SK-N-MC (cell line): Measurements from ENCODE around the gene DTWD2.

Experiments
- DNase-seq: peaks from one replicate; pipeline ENCODE4 v3.0.0-alpha.2; 2011; ENCODE audit warnings: low read depth, low spot score
- H3K27ac ChIP-seq: fragments of 200-600 bp; sonication (generic); 2 replicates; pipeline ENCODE4 v1.5.1; 2016; ENCODE audit warnings: mixed run types
- H3K36me3 ChIP-seq: fragments of 200-600 bp; sonication (generic); 2 replicates; pipeline ENCODE4 v1.6.1; 2017; ENCODE audit warnings: antibody characterized with exemption, low read length, mixed read lengths; ENCODE audit not compliant: insufficient read depth
- H3K4me3 ChIP-seq: fragments of 200-600 bp; sonication (generic); 2 replicates; pipeline ENCODE4 v1.5.1; 2016
- H3K9ac ChIP-seq: fragments of 200-600 bp; sonication (generic); 2 replicates; pipeline ENCODE4 v1.8.0; 2017; ENCODE audit warnings: mixed run types, mixed read lengths; ENCODE audit not compliant: insufficient read length
- H3K9me3 ChIP-seq: fragments of 200-600 bp; sonication (generic); 2 replicates; pipeline ENCODE4 v1.6.1; 2017; ENCODE audit warnings: low read depth, mild to moderate bottlenecking, antibody characterized with exemption, low read length, moderate library complexity, mixed read lengths
- EZH2 ChIP-seq: fragments of 200-600 bp; sonication (generic); IDR thresholded peaks from one replicate; pipeline ENCODE4 v1.6.1; 2017; ENCODE audit warnings: antibody characterized with exemption
- FOXP2 ChIP-seq: optimal IDR thresholded peaks from 2 replicates; pipeline ENCODE3; 2011; ENCODE audit warnings: mild to moderate bottlenecking, moderate library complexity; ENCODE audit not compliant: insufficient read depth; ENCODE audit errors: extremely low read length, control extremely low read depth
- POLR2AphosphoS5 ChIP-seq: IDR thresholded peaks from 2 replicates; pipeline ENCODE4 v1.6.1; 2012; ENCODE audit warnings: mild to moderate bottlenecking, low read depth, low read length, borderline replicate concordance

The DTWD2 gene

DNA sequence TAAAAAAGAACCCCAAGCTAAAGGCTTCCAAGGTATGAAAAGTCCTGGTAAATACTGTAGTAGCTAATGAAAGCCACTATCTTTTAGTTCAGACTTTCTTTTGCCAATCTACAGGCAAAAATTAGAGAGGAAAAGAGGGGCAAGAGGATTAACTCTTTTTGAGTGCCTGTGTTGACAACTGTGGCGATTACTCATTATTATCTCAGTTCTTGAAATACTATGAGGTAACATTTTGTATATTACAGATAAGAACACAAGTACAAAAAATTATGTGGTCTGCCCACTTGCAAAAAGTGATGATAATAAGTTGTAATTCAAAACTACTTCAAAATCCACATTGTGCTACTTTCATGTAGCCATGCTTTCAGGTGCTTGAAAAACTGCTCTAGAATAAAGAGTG, 144.0 kb downstream of the DTWD2 start:
- no peak overlapping the region for H3K9ac ChIP-seq
- H3K36me3 ChIP-seq = no peaks in the 10 kb centered on the region
- no peaks in the 10 kb centered on the region for H3K9me3 ChIP-seq
- no peak overlapping the region for H3K4me3 ChIP-seq
- H3K27ac ChIP-seq = no peak overlapping the region
- TF ChIP-seq EZH2 (no peak), FOXP2 (no peak), POLR2AphosphoS5 (no peak)
- no peak for DNase-seq

DNA sequence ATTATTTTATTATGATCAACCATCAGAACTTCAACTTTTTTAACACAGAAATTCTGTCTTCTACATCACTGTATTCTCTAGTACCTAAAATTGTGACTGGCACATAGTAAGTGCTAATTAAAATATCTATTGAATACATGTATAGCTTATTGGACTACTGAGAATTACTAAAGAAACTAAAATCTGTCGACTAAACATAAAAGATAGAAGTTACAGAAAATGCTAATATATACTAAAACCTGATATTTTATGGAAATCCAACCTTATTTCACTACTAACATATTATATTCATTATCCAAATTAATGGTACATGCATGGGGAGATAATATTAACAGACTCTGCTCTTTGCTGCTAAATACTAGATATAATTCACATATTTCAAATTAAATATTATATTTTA, 153.6 kb downstream of the DTWD2 start:
- H3K9me3 ChIP-seq = no peaks in the 10 kb centered on the region
- H3K27ac ChIP-seq = no peak overlapping the region
- no peak for TF ChIP-seq FOXP2
- no peak for TF ChIP-seq EZH2
- no peak for TF ChIP-seq POLR2AphosphoS5
- no peak overlapping the region for H3K9ac ChIP-seq
- no peak for DNase-seq
- no peaks in the 10 kb centered on the region for H3K36me3 ChIP-seq
- H3K4me3 ChIP-seq = no peak overlapping the region

- Histone ChIP-seq H3K27ac (no peak overlapping the region), H3K36me3 (no peaks in the 10 kb centered on the region), H3K9me3 (no peaks in the 10 kb centered on the region), H3K4me3 (no peak overlapping the region), H3K9ac (no peak overlapping the region)
- DNase-seq = no peak
- TF ChIP-seq FOXP2 = no peak
- no peak for TF ChIP-seq POLR2AphosphoS5
- no peak for TF ChIP-seq EZH2
Measured at GRCh38 chr5:118832974-118833373, 155.4 kb downstream of the DTWD2 start.

GRCh38 chr5:118825226-118825625, 163.1 kb downstream of the DTWD2 start:
- no peak for DNase-seq
- no peak overlapping the region for H3K27ac ChIP-seq
- no peaks in the 10 kb centered on the region for H3K9me3 ChIP-seq
- TF ChIP-seq EZH2 = no peak
- no peak for TF ChIP-seq FOXP2
- TF ChIP-seq POLR2AphosphoS5 = no peak
- no peaks in the 10 kb centered on the region for H3K36me3 ChIP-seq
- no peak overlapping the region for H3K4me3 ChIP-seq
- no peak overlapping the region for H3K9ac ChIP-seq

GRCh38 chr5:118818604-118819003, 169.7 kb downstream of the DTWD2 start:
- no peak overlapping the region for H3K4me3 ChIP-seq
- no peaks in the 10 kb centered on the region for H3K9me3 ChIP-seq
- H3K36me3 ChIP-seq = no peaks in the 10 kb centered on the region
- H3K27ac ChIP-seq = no peak overlapping the region
- TF ChIP-seq FOXP2 = no peak
- no peak for TF ChIP-seq POLR2AphosphoS5
- TF ChIP-seq EZH2 = no peak
- DNase-seq = no peak
- no peak overlapping the region for H3K9ac ChIP-seq

DNA sequence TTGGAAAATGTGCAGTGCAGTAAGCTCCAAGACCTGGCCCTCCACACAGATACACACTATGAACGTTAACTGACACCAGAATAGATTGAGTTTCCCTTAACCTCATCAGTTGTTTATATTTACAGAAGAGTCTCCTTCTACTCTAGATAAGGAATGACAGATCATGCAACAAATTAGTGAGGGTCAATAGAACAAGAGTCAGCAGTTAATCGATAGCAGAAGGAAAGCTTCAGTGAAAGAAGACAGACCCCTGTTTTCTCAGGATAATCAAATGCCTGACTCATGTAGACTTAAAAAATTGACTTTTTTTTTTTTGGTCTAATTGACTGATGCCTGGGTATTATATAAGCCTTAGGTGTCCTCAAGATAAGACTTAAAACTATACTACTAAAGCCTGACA, 179.9 kb downstream of the DTWD2 start:
- H3K9me3 ChIP-seq = no peaks in the 10 kb centered on the region

DNA sequence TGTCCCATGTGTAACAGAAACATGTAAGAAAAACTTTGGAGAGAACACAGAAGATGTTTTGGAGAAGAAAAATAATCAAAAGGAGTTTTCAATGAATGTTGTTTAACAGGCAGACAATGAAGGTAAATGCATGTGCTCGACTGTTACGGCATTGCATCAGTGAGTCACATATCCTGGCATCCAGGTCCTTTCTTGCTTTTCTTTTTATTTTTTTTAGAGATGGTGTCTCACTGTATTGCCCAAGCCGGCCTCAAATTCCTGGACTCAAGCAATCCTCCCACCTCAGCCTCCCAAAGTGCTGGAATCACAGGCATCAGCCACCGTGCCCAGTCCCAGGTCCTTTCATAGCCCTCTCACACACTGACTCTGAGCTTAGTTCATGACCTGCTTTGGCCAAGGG, 181.8 kb downstream of the DTWD2 start:
- TF ChIP-seq EZH2 (no peak), POLR2AphosphoS5 (no peak), FOXP2 (no peak)
- Histone ChIP-seq H3K4me3 (no peak overlapping the region), H3K9me3 (no peaks in the 10 kb centered on the region), H3K9ac (no peak overlapping the region), H3K27ac (no peak overlapping the region), H3K36me3 (no peaks in the 10 kb centered on the region)
- no peak for DNase-seq

More for the DNA sequence above, 179.9 kb downstream of the DTWD2 start:
- Histone ChIP-seq H3K9ac (no peak overlapping the region), H3K36me3 (no peaks in the 10 kb centered on the region), H3K27ac (no peak overlapping the region), H3K4me3 (no peak overlapping the region)
- no peak for TF ChIP-seq FOXP2
- no peak for TF ChIP-seq POLR2AphosphoS5
- TF ChIP-seq EZH2 = no peak
- DNase-seq = no peak

DNA sequence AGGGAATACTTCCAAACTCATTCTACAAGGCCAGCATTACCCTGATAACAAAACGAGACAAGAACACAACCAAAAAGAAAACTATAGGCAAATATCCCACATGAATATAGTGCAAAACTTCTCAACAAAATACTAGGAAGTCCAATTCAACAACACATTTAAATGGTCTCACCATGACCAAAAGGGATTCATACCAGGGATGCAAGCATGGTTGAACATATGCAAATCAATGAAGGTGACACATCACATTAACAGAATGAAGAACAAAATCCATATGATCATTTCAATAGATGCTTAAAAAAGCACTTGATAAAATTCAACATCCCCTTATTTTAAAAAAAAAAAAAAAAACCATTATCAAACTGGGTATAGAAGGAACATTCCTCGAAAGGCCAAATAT, 186.0 kb downstream of the DTWD2 start:
- Histone ChIP-seq H3K4me3 (no peak overlapping the region), H3K9ac (no peak overlapping the region), H3K36me3 (no peaks in the 10 kb centered on the region), H3K27ac (no peak overlapping the region), H3K9me3 (no peaks in the 10 kb centered on the region)
- no peak for TF ChIP-seq EZH2
- TF ChIP-seq POLR2AphosphoS5 = no peak
- TF ChIP-seq FOXP2 = no peak
- no peak for DNase-seq

DNA sequence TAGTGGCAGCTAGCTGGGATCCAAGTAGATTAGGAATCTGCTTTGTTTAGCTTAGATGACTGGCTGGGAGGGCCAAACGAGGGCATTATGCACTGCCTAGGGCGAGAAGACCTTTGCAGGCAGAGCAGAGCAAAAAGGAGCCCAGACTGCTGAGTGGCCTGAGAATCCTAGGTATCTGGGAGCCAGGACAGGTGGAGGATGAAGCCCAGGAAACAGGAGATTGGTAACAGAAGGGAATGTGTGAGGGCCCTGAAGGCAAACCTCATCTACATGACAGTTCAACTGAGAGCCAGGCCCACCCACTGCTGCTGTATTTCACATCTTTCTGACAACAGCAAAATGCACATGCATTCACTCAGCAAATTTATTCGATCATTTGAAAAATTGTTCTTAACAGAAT, 192.3 kb downstream of the DTWD2 start:
- Histone ChIP-seq H3K9me3 (no peaks in the 10 kb centered on the region), H3K27ac (no peak overlapping the region), H3K9ac (no peak overlapping the region), H3K4me3 (no peak overlapping the region), H3K36me3 (no peaks in the 10 kb centered on the region)
- no peak for DNase-seq
- TF ChIP-seq EZH2 (no peak), FOXP2 (no peak), POLR2AphosphoS5 (no peak)

- Histone ChIP-seq H3K27ac (no peak overlapping the region), H3K4me3 (no peak overlapping the region), H3K9me3 (no peaks in the 10 kb centered on the region), H3K36me3 (no peaks in the 10 kb centered on the region), H3K9ac (no peak overlapping the region)
- TF ChIP-seq FOXP2 (no peak), POLR2AphosphoS5 (no peak), EZH2 (no peak)
- DNase-seq = no peak
Measured at GRCh38 chr5:118794281-118794680, 194.1 kb downstream of the DTWD2 start.
